Common myeloid progenitor, CD34-positive (primary cell): ENCODE data around the gene GRIA3.

Source experiments
- CTCF ChIA-PET: fragments of 350-600 bp; sonication (Branson Sonifier 250); formaldehyde crosslinking; loops from one replicate; lab custom pipeline; 2021; ENCODE audit warnings: antibody characterized with exemption; lab: Charles Lee
- POLR2A ChIA-PET: fragments of 350-600 bp; sonication (Branson Sonifier 250); formaldehyde crosslinking; loops from one replicate; lab custom pipeline; 2021; ENCODE audit warnings: antibody characterized with exemption; lab: Charles Lee
- DNase-seq, 3 donors: peaks; one replicate each; pipeline versions ENCODE4 v3.0.0 to v3.0.0-alpha.2; 2013
- H3K27ac ChIP-seq, 2 experiments: 1 replicate in 1 of 2; 2 replicates in 1 of 2; pipeline ENCODE4 v1.7.0; 2013; ENCODE audit warnings: inconsistent platforms in 2 of 2, low read length in 2 of 2, mild to moderate bottlenecking in 2 of 2, low read depth in 1 of 2, moderate library complexity in 1 of 2; ENCODE audit not compliant: severe bottlenecking in 2 of 2, insufficient read depth in 1 of 2, poor library complexity in 1 of 2
- H3K27me3 ChIP-seq, 5 experiments: replicated peaks in 2 of 5; 1 replicate in 3 of 5; 2 replicates in 2 of 5; pipeline versions ENCODE4 v1.6.1 to v1.7.0; 2013; ENCODE audit warnings: low read length in 4 of 5, mild to moderate bottlenecking in 2 of 5, moderate library complexity in 2 of 5, inconsistent platforms in 1 of 5; ENCODE audit not compliant: insufficient read depth in 5 of 5, control insufficient read depth in 4 of 5
- H3K36me3 ChIP-seq, 4 experiments: 1 replicate in 2 of 4; 2 replicates in 2 of 4; pipeline versions ENCODE4 v1.6.1 to v1.7.0; 2013; ENCODE audit warnings: low read length in 3 of 4, control low read depth in 1 of 4, mild to moderate bottlenecking in 1 of 4; ENCODE audit not compliant: control insufficient read depth in 4 of 4, insufficient read depth in 4 of 4
- H3K4me1 ChIP-seq, 4 experiments: 1 replicate in 3 of 4; 2 replicates in 1 of 4; pipeline versions ENCODE4 v1.6.1 to v1.7.1; 2013; ENCODE audit warnings: low read length in 3 of 4, mild to moderate bottlenecking in 3 of 4, control low read depth in 1 of 4, inconsistent platforms in 1 of 4, moderate library complexity in 1 of 4; ENCODE audit not compliant: control insufficient read depth in 4 of 4, insufficient read depth in 4 of 4; ENCODE audit errors: control extremely low read depth in 1 of 4
- H3K4me3 ChIP-seq, 7 experiments: 1 replicate in 4 of 7; 2 replicates in 3 of 7; pipeline versions ENCODE4 v1.5.1 to v1.7.0; 2013; ENCODE audit warnings: mild to moderate bottlenecking in 7 of 7, low read length in 6 of 7, moderate library complexity in 6 of 7, inconsistent platforms in 2 of 7, low read depth in 2 of 7, control low read depth in 1 of 7; ENCODE audit not compliant: insufficient read depth in 4 of 7, control insufficient read depth in 1 of 7; ENCODE audit errors: extremely low read depth in 1 of 7
- H3K9me3 ChIP-seq, 5 experiments: 1 replicate in 4 of 5; 2 replicates in 1 of 5; pipeline versions ENCODE4 v1.6.1 to v1.7.1; 2013; ENCODE audit warnings: low read length in 4 of 5, mild to moderate bottlenecking in 2 of 5, inconsistent platforms in 1 of 5, low read depth in 1 of 5, moderate library complexity in 1 of 5; ENCODE audit not compliant: control insufficient read depth in 4 of 5, insufficient read depth in 2 of 5; ENCODE audit errors: control extremely low read depth in 1 of 5
- WGBS: methylation state at CpG from one replicate; pipeline ENCODE4 v1.1.5; 2013; ENCODE audit not compliant: insufficient coverage; 5-methylcytosine and 5-hydroxymethylcytosine counted together

The GRIA3 gene

GRCh38 chrX:123159403-123159802 is 24.7 kb upstream of the GRIA3 start:
- Histone ChIP-seq H3K9me3 (no peaks in the 10 kb centered on the region), H3K36me3 (no peaks in the 10 kb centered on the region), H3K27ac (no peak overlapping the region), H3K27me3 (no peaks in the 10 kb centered on the region), H3K4me3 (no peak overlapping the region), H3K4me1 (no peaks in the 10 kb centered on the region)
- DNase-seq: no peak
- ChIA-PET POLR2A (no interaction called here), CTCF (no interaction called here)
- WGBS: 50% methylated on average over 1 of the region's 4 CpGs

DNA sequence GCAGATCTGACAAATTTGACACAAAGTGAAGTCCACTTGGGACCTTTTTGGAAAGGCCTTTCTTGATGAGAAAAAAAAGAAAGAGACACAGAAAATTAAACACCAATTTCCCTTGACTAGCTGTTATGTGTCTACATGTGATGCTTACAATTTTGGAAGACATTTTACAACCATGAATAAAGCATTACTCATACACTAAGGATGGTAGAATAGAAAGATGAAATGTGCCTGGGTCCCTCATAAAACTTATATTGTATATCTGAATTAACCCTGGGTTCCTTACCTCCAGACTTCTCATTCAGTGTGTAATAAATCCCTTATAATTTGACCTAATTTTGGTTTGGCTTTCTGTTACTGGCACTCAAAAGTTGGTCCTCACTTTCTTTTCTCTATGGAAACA is 16.5 kb upstream of the GRIA3 start:
- peaks cover 0 to 10% (median 0%) of the 10 kb centered on the region in 4 experiments for H3K4me1 ChIP-seq
- no peak overlapping the region for H3K27ac ChIP-seq
- H3K9me3 ChIP-seq: no peaks in the 10 kb centered on the region
- no peak overlapping the region for H3K4me3 ChIP-seq
- no peaks in the 10 kb centered on the region for H3K27me3 ChIP-seq
- H3K36me3 ChIP-seq: no peaks in the 10 kb centered on the region
- CTCF ChIA-PET: no interaction called here
- POLR2A ChIA-PET: no interaction called here
- no peak for DNase-seq

- 49% methylated on average over 2 of the region's 2 CpGs for WGBS
- Histone ChIP-seq H3K36me3 (no peaks in the 10 kb centered on the region), H3K9me3 (no peaks in the 10 kb centered on the region), H3K4me1 (peaks cover 0 to 10% (median 0%) of the 10 kb centered on the region in 4 experiments), H3K4me3 (no peak overlapping the region), H3K27ac (no peak overlapping the region), H3K27me3 (no peaks in the 10 kb centered on the region)
- DNase-seq: no peak
- ChIA-PET POLR2A (no interaction called here), CTCF (no interaction called here)
Measured at GRCh38 chrX:123169247-123169901, 14.7 kb upstream of the GRIA3 start.

DNA sequence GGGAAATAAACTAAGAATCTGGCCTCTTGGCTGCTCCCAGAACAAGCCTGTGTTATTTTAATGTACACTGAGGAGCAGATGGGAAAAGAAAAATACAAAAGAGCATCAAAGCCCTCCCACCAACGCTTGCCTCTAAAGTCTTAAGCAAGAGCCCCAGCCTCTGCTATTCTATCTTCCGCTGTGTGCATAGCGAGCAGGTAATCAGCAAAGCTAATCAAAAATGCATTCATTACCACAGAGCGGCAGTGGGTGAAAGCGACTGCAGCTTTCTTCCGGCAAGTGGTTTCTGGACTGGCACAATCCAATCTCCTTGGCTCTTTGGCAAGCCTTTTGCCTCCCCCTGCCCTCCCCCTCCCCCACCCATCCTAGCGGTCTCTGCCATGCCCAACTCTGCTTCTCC is 13.5 kb upstream of the GRIA3 start:
- Histone ChIP-seq H3K4me3 (peak overlapping the region in 1 of 7 experiments; percentile 39), H3K4me1 (peaks cover 0 to 14% (median 0%) of the 10 kb centered on the region in 4 experiments), H3K36me3 (no peaks in the 10 kb centered on the region), H3K9me3 (no peaks in the 10 kb centered on the region), H3K27me3 (no peaks in the 10 kb centered on the region), H3K27ac (no peak overlapping the region)
- CTCF ChIA-PET: no interaction called here
- POLR2A ChIA-PET: no interaction called here
- WGBS: 81% methylated on average over 7 of the region's 7 CpGs
- DNase-seq: no peak

DNA sequence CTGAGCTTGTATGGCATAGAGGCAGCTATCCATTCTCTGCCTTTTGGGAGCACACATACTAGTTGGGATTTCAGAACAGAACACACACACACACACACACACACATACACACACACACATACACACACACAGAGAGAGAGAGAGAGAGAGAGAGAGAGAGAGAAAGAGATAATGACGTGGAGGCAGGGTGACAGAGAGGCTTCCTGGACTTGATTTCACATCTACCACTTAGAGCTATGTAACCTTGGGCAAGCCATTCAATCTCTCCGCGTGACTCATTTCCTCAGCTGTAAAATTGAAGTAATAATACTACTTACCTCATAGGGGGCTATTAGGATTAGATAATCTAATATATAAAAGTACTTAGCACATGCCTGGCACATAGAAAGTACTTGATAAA is 12.3 kb upstream of the GRIA3 start:
- POLR2A ChIA-PET: no interaction called here
- no peak overlapping the region for H3K4me3 ChIP-seq
- CTCF ChIA-PET: no interaction called here
- no peaks in the 10 kb centered on the region for H3K27me3 ChIP-seq
- DNase-seq: no peak
- H3K9me3 ChIP-seq: no peaks in the 10 kb centered on the region
- no CpG with 5 or more reads among the region's 3 CpGs for WGBS
- no peaks in the 10 kb centered on the region for H3K36me3 ChIP-seq
- no peak overlapping the region for H3K27ac ChIP-seq
- peaks cover 0 to 16% (median 0%) of the 10 kb centered on the region in 4 experiments for H3K4me1 ChIP-seq

GRCh38 chrX:123172869-123173268 is 11.2 kb upstream of the GRIA3 start:
- Histone ChIP-seq H3K4me3 (no peak overlapping the region), H3K27ac (no peak overlapping the region), H3K9me3 (no peaks in the 10 kb centered on the region), H3K27me3 (no peaks in the 10 kb centered on the region), H3K36me3 (no peaks in the 10 kb centered on the region), H3K4me1 (peaks cover 0 to 16% (median 0%) of the 10 kb centered on the region in 4 experiments)
- WGBS: no CpG with 5 or more reads among the region's 2 CpGs
- POLR2A ChIA-PET: no interaction called here
- CTCF ChIA-PET: no interaction called here
- peak in 2 of 3 donors; percentile 7 to 60 for DNase-seq

- H3K27me3 ChIP-seq: no peaks in the 10 kb centered on the region
- H3K27ac ChIP-seq: no peak overlapping the region
- POLR2A ChIA-PET: no interaction called here
- no peaks in the 10 kb centered on the region for H3K36me3 ChIP-seq
- H3K4me1 ChIP-seq: peaks cover 0 to 16% (median 0%) of the 10 kb centered on the region in 4 experiments
- H3K4me3 ChIP-seq: no peak overlapping the region
- no peaks in the 10 kb centered on the region for H3K9me3 ChIP-seq
- peak in 1 of 3 donors; percentile 12 for DNase-seq
- no CpG with 5 or more reads among the region's 1 CpG for WGBS
- CTCF ChIA-PET: no interaction called here
Measured at GRCh38 chrX:123173833-123174232, 10.2 kb upstream of the GRIA3 start.
